Kidney epithelial cell (primary cell): ENCODE results near the gene ONECUT1. TPM values are rescaled to one million over a fixed set of nuclear protein-coding genes. Genes with fewer than 3 reads are reported as not detected.
"Not testable (repeated sequence)": the region's sequence is repeated elsewhere in the genome, so short reads cannot be mapped to it uniquely, and the experiment has no call there.

Source experiments
- DNase-seq: peaks from one replicate; pipeline ENCODE4 v3.0.0-alpha.2; 2010; ENCODE audit warnings: low read depth
- H3K27me3 ChIP-seq: 2 replicates; pipeline ENCODE4 v1.6.0; 2011; ENCODE audit warnings: low read length; ENCODE audit not compliant: control insufficient read depth, insufficient read depth
- H3K36me3 ChIP-seq: 2 replicates; pipeline ENCODE4 v1.5.1; 2011; ENCODE audit warnings: low read length; ENCODE audit not compliant: control insufficient read depth, insufficient read depth
- H3K4me3 ChIP-seq: 2 replicates; pipeline ENCODE4 v1.5.1; 2011; ENCODE audit warnings: low read depth, mild to moderate bottlenecking, control low read depth, low read length
- CTCF ChIP-seq: IDR thresholded peaks from 2 replicates; pipeline ENCODE4 v1.5.1; 2011; ENCODE audit warnings: mild to moderate bottlenecking, moderate library complexity, low read length, control low read depth, inconsistent platforms; ENCODE audit not compliant: insufficient read depth, poor library complexity, severe bottlenecking
- total RNA-seq: library from RNA; depleted of rRNA; stranded (reverse); fragments of >200 nt; gene quantifications from 2 replicates; pipeline ENCODE4 v1.2.3, GENCODE V29; 2015

The ONECUT1 gene
- total RNA-seq: not detected in 2 replicates

- no peak for DNase-seq
- peaks cover 93% of the 10 kb centered on the region for H3K27me3 ChIP-seq
- TF ChIP-seq CTCF: no peak
Measured at GRCh38 chr15:52790169-52790708, at the start of gene ONECUT1. ONECUT1 (minus strand) TSS chr15:52790336; CDS start chr15:52789884, 452 bp downstream.

GRCh38 chr15:52834379-52834778 is 44.2 kb upstream of the ONECUT1 start:
- Histone ChIP-seq H3K27me3 (no peaks in the 10 kb centered on the region), H3K4me3 (no peak overlapping the region), H3K36me3 (no peaks in the 10 kb centered on the region)
- no peak for DNase-seq
- no peak for TF ChIP-seq CTCF

More at GRCh38 chr15:52790169-52790708, at the start of gene ONECUT1:
- Histone ChIP-seq H3K36me3 (no peaks in the 10 kb centered on the region), H3K4me3 (peak within 1 kb of the TSS; percentile 50)

- H3K36me3 ChIP-seq, H3K4me3 ChIP-seq, DNase-seq, H3K27me3 ChIP-seq: not testable (repeated sequence)
Measured at GRCh38 chr15:52824169-52824942, 34.2 kb upstream of the ONECUT1 start.

GRCh38 chr15:52822475-52822874 is 32.3 kb upstream of the ONECUT1 start:
- H3K4me3 ChIP-seq: no peak overlapping the region
- H3K27me3 ChIP-seq: no peaks in the 10 kb centered on the region
- H3K36me3 ChIP-seq: no peaks in the 10 kb centered on the region
- no peak for TF ChIP-seq CTCF
- DNase-seq: no peak

- no peak for TF ChIP-seq CTCF
- DNase-seq: no peak
- Histone ChIP-seq H3K27me3 (no peaks in the 10 kb centered on the region), H3K36me3 (no peaks in the 10 kb centered on the region), H3K4me3 (no peak overlapping the region)
Measured at GRCh38 chr15:52819253-52819652, 29.1 kb upstream of the ONECUT1 start.

- not testable (repeated sequence) for H3K27me3 ChIP-seq, H3K36me3 ChIP-seq, DNase-seq, H3K4me3 ChIP-seq
Measured at GRCh38 chr15:52815899-52816298, 25.8 kb upstream of the ONECUT1 start.

- no peaks in the 10 kb centered on the region for H3K36me3 ChIP-seq
- peaks cover 39% of the 10 kb centered on the region for H3K27me3 ChIP-seq
- no peak for DNase-seq
- TF ChIP-seq CTCF: no peak
- no peak overlapping the region for H3K4me3 ChIP-seq
Measured at GRCh38 chr15:52808996-52809395, 18.9 kb upstream of the ONECUT1 start.
